IMR-90 (cell line): ENCODE results near the gene WDR90. TPM values are rescaled to one million over a fixed set of nuclear protein-coding genes. Genes with fewer than 3 reads are reported as not detected.

Experiments used
- ATAC-seq: fragments of 200-7000 bp; cut with Tn5 transposase; 2 replicates; pipeline ENCODE4 v1.9.1; 2020; ENCODE audit warnings: low read depth, mild to moderate bottlenecking, moderate library complexity
- BruUV-seq: library from RNA; stranded (reverse); fragments of 400-500 nt; replicated peaks from 2 replicates; lab custom pipeline; 2021; lab: Mats Ljungman, UMichigan
- CTCF ChIA-PET: fragments of 300-600 bp; formaldehyde crosslinking; extraction: SDS; loops from one replicate; lab custom pipeline; 2021; ENCODE audit warnings: antibody characterized with exemption; lab: Yijun Ruan, JAX
- POLR2A ChIA-PET: fragments of 300-600 bp; sonication (Branson Sonifier 250); formaldehyde crosslinking; loops from one replicate; lab custom pipeline; 2022; ENCODE audit warnings: antibody characterized with exemption; ENCODE audit not compliant: unreplicated experiment; lab: Charles Lee
- DNase-seq: peaks from one replicate; pipeline ENCODE4 v3.0.0; 2013
- H2AFZ ChIP-seq: replicated peaks from 2 replicates; pipeline ENCODE3; 2013; ENCODE audit warnings: low read length, mild to moderate bottlenecking; ENCODE audit not compliant: poor library complexity
- H2AK5ac ChIP-seq: 2 replicates; pipeline ENCODE4 v1.6.1; 2013; ENCODE audit warnings: low read depth, low read length, inconsistent platforms
- H2AK9ac ChIP-seq: replicated peaks from 2 replicates; pipeline ENCODE3; 2013; ENCODE audit warnings: mild to moderate bottlenecking, low read depth, low read length, moderate library complexity; ENCODE audit not compliant: poor library complexity
- H2BK120ac ChIP-seq: 2 replicates; pipeline ENCODE4 v1.6.1; 2013; ENCODE audit warnings: low read depth, low read length, inconsistent platforms
- H2BK15ac ChIP-seq: 3 replicates; pipeline ENCODE4 v1.6.1; 2013; ENCODE audit warnings: low read depth, low read length, inconsistent platforms
- H2BK20ac ChIP-seq: 2 replicates; pipeline ENCODE4 v1.6.1; 2013; ENCODE audit warnings: low read depth, mild to moderate bottlenecking, inconsistent platforms, low read length, moderate library complexity
- H2BK5ac ChIP-seq: 2 replicates; pipeline ENCODE4 v1.6.1; 2013; ENCODE audit warnings: mild to moderate bottlenecking, low read depth, low read length, inconsistent platforms; ENCODE audit not compliant: poor library complexity, severe bottlenecking
- H3K14ac ChIP-seq: replicated peaks from 2 replicates; pipeline ENCODE4 v1.6.1; 2013; ENCODE audit warnings: low read depth, low read length, inconsistent platforms
- H3K18ac ChIP-seq: 2 replicates; pipeline ENCODE4 v1.6.1; 2013; ENCODE audit warnings: low read depth, low read length, control low read depth
- H3K23ac ChIP-seq: 2 replicates; pipeline ENCODE4 v1.6.1; 2013; ENCODE audit warnings: low read depth, low read length, inconsistent platforms
- H3K27ac ChIP-seq: 2 replicates; pipeline ENCODE4 v1.5.1; 2013; ENCODE audit warnings: mild to moderate bottlenecking, control low read depth, low read length; ENCODE audit not compliant: insufficient read depth
- H3K27me3 ChIP-seq: 2 replicates; pipeline ENCODE4 v1.6.1; 2013; ENCODE audit warnings: low read length; ENCODE audit not compliant: control insufficient read depth, insufficient read depth
- H3K36me3 ChIP-seq: 2 replicates; pipeline ENCODE4 v1.6.1; 2013; ENCODE audit warnings: low read length, mixed read lengths; ENCODE audit not compliant: control insufficient read depth, insufficient read depth
- H3K4ac ChIP-seq: 2 replicates; pipeline ENCODE4 v1.6.1; 2013; ENCODE audit warnings: low read depth, low read length, inconsistent platforms
- H3K4me1 ChIP-seq: 2 replicates; pipeline ENCODE4 v1.6.1; 2013; ENCODE audit warnings: low read length, mixed read lengths; ENCODE audit not compliant: control insufficient read depth, insufficient read depth
- H3K4me2 ChIP-seq: 2 replicates; pipeline ENCODE4 v1.6.1; 2013; ENCODE audit warnings: low read depth, mild to moderate bottlenecking, control low read depth, low read length, moderate library complexity
- H3K4me3 ChIP-seq: 2 replicates; pipeline ENCODE4 v1.5.1; 2013; ENCODE audit warnings: low read depth, mild to moderate bottlenecking, control low read depth, low read length, moderate library complexity; ENCODE audit not compliant: insufficient read depth
- H3K56ac ChIP-seq: 2 replicates; pipeline ENCODE4 v1.6.1; 2013; ENCODE audit warnings: low read length, inconsistent platforms; ENCODE audit not compliant: insufficient read depth; ENCODE audit errors: extremely low read depth
- H3K79me1 ChIP-seq, 2 experiments: 2 replicates each; pipeline ENCODE4 v1.6.1; 2013; ENCODE audit warnings: low read length in 2 of 2, inconsistent platforms in 1 of 2, low read depth in 1 of 2
- H3K9ac ChIP-seq: 2 replicates; pipeline ENCODE4 v1.6.1; 2013; ENCODE audit warnings: low read depth, low read length, control low read depth
- H3K9me1 ChIP-seq: 2 replicates; pipeline ENCODE4 v1.6.1; 2013; ENCODE audit warnings: low read length, inconsistent platforms; ENCODE audit not compliant: insufficient read depth
- H3K9me3 ChIP-seq: 2 replicates; pipeline ENCODE4 v1.6.1; 2013; ENCODE audit warnings: low read length; ENCODE audit not compliant: control insufficient read depth, insufficient read depth
- H4K20me1 ChIP-seq: 2 replicates; pipeline ENCODE4 v1.6.1; 2013; ENCODE audit warnings: low read length, inconsistent platforms; ENCODE audit not compliant: insufficient read depth
- H4K5ac ChIP-seq: 2 replicates; pipeline ENCODE4 v1.6.1; 2013; ENCODE audit warnings: mild to moderate bottlenecking, low read depth, low read length, control low read depth
- H4K8ac ChIP-seq, 2 experiments: 2 replicates each; pipeline ENCODE4 v1.6.1; 2013; ENCODE audit warnings: low read depth in 2 of 2, low read length in 2 of 2, control low read depth in 1 of 2, inconsistent platforms in 1 of 2
- H4K91ac ChIP-seq: 2 replicates; pipeline ENCODE4 v1.6.1; 2013; ENCODE audit warnings: low read depth, low read length, inconsistent platforms; ENCODE audit not compliant: insufficient read depth
- CHD1 ChIP-seq: IDR thresholded peaks from 2 replicates; pipeline ENCODE4 v1.6.1; 2012; ENCODE audit warnings: low read depth, low read length, improper control_type of control experiment
- MAZ ChIP-seq: IDR thresholded peaks from 2 replicates; pipeline ENCODE4 v1.6.1; 2012; ENCODE audit warnings: low read depth, mild to moderate bottlenecking, low read length, improper control_type of control experiment, moderate library complexity, borderline replicate concordance
- POLR2A ChIP-seq: IDR thresholded peaks from 2 replicates; pipeline ENCODE4 v1.6.1; 2012; ENCODE audit warnings: mild to moderate bottlenecking, low read depth, low read length
- RFX5 ChIP-seq: IDR thresholded peaks from 2 replicates; pipeline ENCODE4 v1.8.0; 2012; ENCODE audit warnings: low read depth, mild to moderate bottlenecking, low read length, moderate library complexity
- SMC3 ChIP-seq: fragments of 150-350 bp; IDR thresholded peaks from 2 replicates; pipeline ENCODE4 v1.6.1; 2016; ENCODE audit warnings: low read depth, mild to moderate bottlenecking, antibody characterized with exemption, low read length, moderate library complexity
- WGBS, 2 experiments: methylation state at CpG; one replicate each; pipeline versions ENCODE4 v1.1.5 to v1.1.7; 2013; ENCODE audit warnings: missing lambda C conversion rate in 2 of 2; ENCODE audit not compliant: insufficient read length in 1 of 2; ENCODE audit errors: extremely low coverage in 2 of 2; 5-methylcytosine and 5-hydroxymethylcytosine counted together
- dilution Hi-C: fragments of 300-500 bp; cut with HindIII; formaldehyde crosslinking; loops from one replicate; pipeline ENCODE4 v1.14.3; 2018; ENCODE audit warnings: low sequenced_read_pairs; ENCODE audit not compliant: unreplicated experiment
- in situ Hi-C: fragments of 300-500 bp; cut with MboI; formaldehyde crosslinking; loops from 3 replicates; pipeline ENCODE4 v1.14.3; 2019; ENCODE audit warnings: low sequenced_read_pairs, inconsistent platforms, mixed read lengths
- intact Hi-C: fragments of 100-400 bp; cut with micrococcal nuclease; formaldehyde crosslinking; loops from 2 replicates; pipeline ENCODE4 v1.10.0; 2022
- polyA plus RNA-seq, 3 experiments: library from polyadenylated mRNA; depleted of rRNA; stranded (reverse); fragments of >200 nt; gene quantifications; 2 replicates each; pipeline ENCODE4 v1.2.3, GENCODE V29; 2012; ENCODE audit warnings: low replicate concordance in 1 of 3
- total RNA-seq: library from RNA; depleted of rRNA; stranded (reverse); fragments of >200 nt; gene quantifications from 2 replicates; pipeline ENCODE4 v1.2.3, GENCODE V29; 2012

The WDR90 gene
- total and polyA plus RNA-seq, 2 of the 4 experiments (the other 2 are of a cell fraction) = 1.4 to 18.7 TPM

DNA sequence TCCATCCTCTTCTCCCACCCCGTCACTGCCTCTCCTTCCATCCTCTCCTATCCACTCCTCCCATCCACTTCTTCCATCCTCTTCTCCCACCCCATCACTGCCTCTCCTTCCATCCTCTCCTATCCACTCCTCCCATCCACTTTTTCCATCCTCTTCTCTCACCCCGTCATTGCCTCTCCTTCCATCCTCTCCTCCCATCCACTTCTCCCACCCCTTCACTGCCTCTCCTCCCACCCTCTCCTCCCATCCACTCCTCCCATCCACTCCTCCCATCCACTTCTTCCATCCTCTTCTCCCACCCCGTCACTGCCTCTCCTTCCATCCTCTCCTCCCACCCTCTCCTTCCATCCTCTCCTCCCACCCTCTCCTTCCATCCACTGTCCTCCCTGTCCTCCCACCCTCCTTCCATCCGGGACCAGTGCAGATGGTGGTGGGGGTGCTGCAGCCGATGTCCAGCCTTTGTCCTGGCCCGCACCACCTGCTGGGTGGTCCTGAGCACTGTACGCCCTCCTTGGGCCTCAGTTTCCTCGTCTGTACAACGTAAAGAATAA is 17.3 kb upstream of the WDR90 start:
- H3K23ac ChIP-seq = no peak overlapping the region
- ChIA-PET POLR2A (no interaction called here), CTCF (no interaction called here)
- no peak overlapping the region for H3K4me2 ChIP-seq
- no peak overlapping the region for H4K8ac ChIP-seq
- H3K4me1 ChIP-seq = peaks cover 27% of the 10 kb centered on the region
- no peak overlapping the region for H3K9ac ChIP-seq
- no peak for ATAC-seq
- H2AK5ac ChIP-seq = no peak overlapping the region
- H3K9me3 ChIP-seq = no peaks in the 10 kb centered on the region
- TF ChIP-seq MAZ = no peak
- no peak for TF ChIP-seq CHD1
- TF ChIP-seq RFX5 = no peak
- no peak for TF ChIP-seq POLR2A
- no peak for TF ChIP-seq SMC3
- DNase-seq = no peak
- WGBS, 2 experiments = 41% methylated on average over 2 of the region's 9 CpGs; no CpG with 5 or more reads in 1 of the 2 experiments
- H3K27me3 ChIP-seq = no peaks in the 10 kb centered on the region
- H4K91ac ChIP-seq = no peak overlapping the region
- H3K79me1 ChIP-seq = peaks cover 0 to 24% of the 10 kb centered on the region in 2 experiments; a peak in 2 of 4 replicates
- no peak overlapping the region for H3K27ac ChIP-seq
- H2AFZ ChIP-seq = no peak overlapping the region
- H2BK15ac ChIP-seq = no peak overlapping the region
- no peak overlapping the region for H3K4me3 ChIP-seq
- peaks cover 12% of the 10 kb centered on the region; the same call in 1 of the 2 replicates for H3K36me3 ChIP-seq
- no peak overlapping the region for H3K4ac ChIP-seq
- peaks cover 8% of the 10 kb centered on the region for H4K20me1 ChIP-seq
- BruUV-seq = no TSS peak
- H3K56ac ChIP-seq = no peak overlapping the region
- H3K14ac ChIP-seq = no peak overlapping the region
- H4K5ac ChIP-seq = no peak overlapping the region
- H2BK120ac ChIP-seq = no peak overlapping the region
- in situ Hi-C loops (no loop called here), dilution Hi-C loops (no loop called here), intact Hi-C loops (no loop called here)
- no peak overlapping the region for H2BK5ac ChIP-seq
- H3K9me1 ChIP-seq = no peaks in the 10 kb centered on the region
- H3K18ac ChIP-seq = no peak overlapping the region
- H2BK20ac ChIP-seq = no peak overlapping the region
- peak overlapping the region; percentile 55 for H2AK9ac ChIP-seq
